ENCODE measurements around the gene CSF1. TPM values are rescaled to one million over a fixed set of nuclear protein-coding genes. Genes with fewer than 3 reads are reported as not detected.

The CSF1 gene
- polyA plus RNA-seq, 3 donors: 0.11 to 0.69 (median 0.38) TPM

DNA sequence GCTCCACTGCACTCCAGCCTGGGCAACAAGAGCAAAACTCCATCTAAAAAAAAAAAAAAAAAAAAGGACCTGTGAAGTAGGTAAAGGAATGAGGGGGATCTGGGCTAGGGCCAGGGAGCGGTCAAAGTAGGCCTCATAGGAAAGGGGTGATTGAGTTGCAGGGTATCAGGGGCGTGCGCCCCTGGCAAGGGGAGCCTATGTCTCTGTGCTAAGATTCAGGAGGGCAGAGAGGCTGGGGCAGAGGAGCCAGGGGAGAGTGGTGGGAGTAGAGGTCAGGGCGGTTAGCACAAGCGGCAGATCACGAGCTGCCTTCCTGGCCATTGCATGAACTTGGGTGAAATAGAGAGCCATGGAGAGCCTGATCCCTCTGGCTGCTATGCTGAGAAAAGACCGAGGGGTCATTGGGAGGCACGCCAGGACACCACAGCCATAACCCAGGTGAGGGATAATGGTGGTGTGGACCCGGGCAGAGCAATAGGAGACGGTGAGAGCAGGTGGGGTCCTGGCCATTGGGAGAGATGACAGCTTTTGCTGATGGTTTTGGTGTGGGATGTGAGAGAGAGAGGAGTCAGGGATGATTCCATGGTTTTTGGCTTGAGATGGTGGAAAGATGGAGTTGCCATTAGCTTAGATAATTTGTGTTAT, 30.6 kb upstream of the CSF1 start:
- intact Hi-C loops (cut with micrococcal nuclease): no loop called here
- Histone ChIP-seq H3K4me1 (ENCODE audit: control insufficient read depth in 1 of 2, insufficient read depth in 2 of 2, low read length in 2 of 2) (peaks cover 15 to 18% of the 10 kb centered on the region in 2 donors), H3K4me2 (replicated peaks; ENCODE audit: extremely low read depth, low read length, poor library complexity, severe bottlenecking) (no peak overlapping the region), H3K27me3 (ENCODE audit: control insufficient read depth in 2 of 2, insufficient read depth in 2 of 2, low read length in 2 of 2) (no peaks in the 10 kb centered on the region), H3K36me3 (replicated peaks in 1 of 2; ENCODE audit: control insufficient read depth in 1 of 2, insufficient read depth in 2 of 2, low read length in 2 of 2) (no peaks in the 10 kb centered on the region), H3K9ac (ENCODE audit: insufficient read depth, low read length, poor library complexity, severe bottlenecking) (no peak overlapping the region), H4K20me1 (ENCODE audit: insufficient read depth, low read length) (no peaks in the 10 kb centered on the region), H3K79me2 (ENCODE audit: insufficient read depth, low read length) (no peaks in the 10 kb centered on the region), H3K9me3 (replicated peaks in 1 of 2; ENCODE audit: control insufficient read depth in 1 of 2, insufficient read depth in 1 of 2, low read length in 2 of 2) (no peaks in the 10 kb centered on the region), H3K4me3 (replicated peaks in 1 of 3; ENCODE audit: low read depth in 2 of 3, low read length in 3 of 3) (no peak overlapping the region), H3K27ac (ENCODE audit: low read depth in 1 of 2, low read length in 2 of 2) (no peak overlapping the region), H2AFZ (ENCODE audit: insufficient read depth, low read depth, low read length, poor library complexity, severe bottlenecking) (no peak overlapping the region)
- Mint-ChIP-seq H3K27me3 (ENCODE audit: low read depth in 3 of 3) (peaks cover 1 to 11% (median 6%) of the 10 kb centered on the region in 3 donors), H3K4me3 (no peak overlapping the region), H3K36me3 (peaks cover 0 to under 1% of the 10 kb centered on the region in 2 donors), H3K9me3 (no peaks in the 10 kb centered on the region), H3K27ac (no peak overlapping the region), H3K4me1 (peaks cover 16% of the 10 kb centered on the region)
- no peak for DNase-seq
- WGBS (ENCODE audit: insufficient coverage): 99% methylated on average over 10 of the region's 10 CpGs
- TF ChIP-seq, protein P1, sequence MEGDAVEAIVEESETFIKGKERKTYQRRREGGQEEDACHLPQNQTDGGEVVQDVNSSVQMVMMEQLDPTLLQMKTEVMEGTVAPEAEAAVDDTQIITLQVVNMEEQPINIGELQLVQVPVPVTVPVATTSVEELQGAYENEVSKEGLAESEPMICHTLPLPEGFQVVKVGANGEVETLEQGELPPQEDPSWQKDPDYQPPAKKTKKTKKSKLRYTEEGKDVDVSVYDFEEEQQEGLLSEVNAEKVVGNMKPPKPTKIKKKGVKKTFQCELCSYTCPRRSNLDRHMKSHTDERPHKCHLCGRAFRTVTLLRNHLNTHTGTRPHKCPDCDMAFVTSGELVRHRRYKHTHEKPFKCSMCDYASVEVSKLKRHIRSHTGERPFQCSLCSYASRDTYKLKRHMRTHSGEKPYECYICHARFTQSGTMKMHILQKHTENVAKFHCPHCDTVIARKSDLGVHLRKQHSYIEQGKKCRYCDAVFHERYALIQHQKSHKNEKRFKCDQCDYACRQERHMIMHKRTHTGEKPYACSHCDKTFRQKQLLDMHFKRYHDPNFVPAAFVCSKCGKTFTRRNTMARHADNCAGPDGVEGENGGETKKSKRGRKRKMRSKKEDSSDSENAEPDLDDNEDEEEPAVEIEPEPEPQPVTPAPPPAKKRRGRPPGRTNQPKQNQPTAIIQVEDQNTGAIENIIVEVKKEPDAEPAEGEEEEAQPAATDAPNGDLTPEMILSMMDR (IDR thresholded peaks at IDR 0.05): no peak

DNA sequence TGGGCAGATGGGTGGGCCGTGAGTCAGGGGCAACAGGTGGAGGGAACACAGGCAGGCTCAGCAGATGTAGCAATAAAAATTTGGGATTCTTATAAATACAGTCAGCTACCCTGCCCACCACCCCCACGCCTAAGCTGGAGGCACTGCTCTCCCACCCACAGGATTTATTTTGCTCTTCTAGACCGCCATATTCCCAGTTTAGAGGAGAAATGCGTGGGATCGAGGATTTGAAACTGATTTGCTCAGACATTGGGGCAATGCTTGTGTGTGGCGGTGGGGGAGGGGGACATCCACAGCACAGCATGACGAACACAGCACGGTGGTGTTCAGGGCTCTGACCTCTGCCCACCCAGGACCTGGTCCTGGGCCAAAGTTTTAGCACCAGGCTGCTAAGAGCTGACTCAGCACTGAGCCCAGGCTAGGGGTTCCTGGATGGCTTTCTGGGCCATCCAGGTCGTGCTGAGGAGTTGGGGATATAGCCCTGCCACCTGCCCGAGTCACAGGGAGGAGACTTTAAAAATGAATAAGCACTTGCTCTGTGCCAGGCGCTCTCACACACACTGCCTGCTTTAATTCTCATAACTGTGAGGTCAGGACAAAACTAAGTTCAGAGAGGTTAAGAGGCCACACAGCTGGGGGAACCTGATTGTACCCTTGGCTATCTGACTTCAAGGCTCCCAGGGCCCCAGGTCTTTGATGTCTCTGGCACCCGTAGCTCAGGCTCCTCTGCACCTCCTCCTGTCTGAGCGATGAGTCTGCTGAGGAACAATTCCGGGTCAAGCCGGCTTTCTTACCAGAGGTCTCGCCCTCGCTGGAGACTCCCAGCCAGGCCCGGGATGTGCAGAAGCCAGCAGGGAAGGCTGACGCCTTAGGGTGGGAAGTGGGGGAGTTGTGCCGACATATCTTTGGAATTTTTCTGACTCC, 29.4 kb upstream of the CSF1 start:
- Histone ChIP-seq H3K36me3 (replicated peaks in 1 of 2; ENCODE audit: control insufficient read depth in 1 of 2, insufficient read depth in 2 of 2, low read length in 2 of 2) (no peaks in the 10 kb centered on the region), H3K4me2 (replicated peaks; ENCODE audit: extremely low read depth, low read length, poor library complexity, severe bottlenecking) (no peak overlapping the region), H3K4me1 (ENCODE audit: control insufficient read depth in 1 of 2, insufficient read depth in 2 of 2, low read length in 2 of 2) (peaks cover 27 to 30% of the 10 kb centered on the region in 2 donors), H3K79me2 (ENCODE audit: insufficient read depth, low read length) (no peaks in the 10 kb centered on the region), H2AFZ (ENCODE audit: insufficient read depth, low read depth, low read length, poor library complexity, severe bottlenecking) (no peak overlapping the region), H3K27me3 (ENCODE audit: control insufficient read depth in 2 of 2, insufficient read depth in 2 of 2, low read length in 2 of 2) (no peaks in the 10 kb centered on the region), H3K9ac (ENCODE audit: insufficient read depth, low read length, poor library complexity, severe bottlenecking) (no peak overlapping the region), H3K9me3 (replicated peaks in 1 of 2; ENCODE audit: control insufficient read depth in 1 of 2, insufficient read depth in 1 of 2, low read length in 2 of 2) (no peaks in the 10 kb centered on the region), H3K27ac (ENCODE audit: low read depth in 1 of 2, low read length in 2 of 2) (no peak overlapping the region), H3K4me3 (replicated peaks in 1 of 3; ENCODE audit: low read depth in 2 of 3, low read length in 3 of 3) (no peak overlapping the region), H4K20me1 (ENCODE audit: insufficient read depth, low read length) (no peaks in the 10 kb centered on the region)
- no peak overlapping the region for H3K27ac Mint-ChIP-seq
- intact Hi-C loops (cut with micrococcal nuclease): no loop called here
- peaks cover 0 to 6% of the 10 kb centered on the region in 2 donors for H3K36me3 Mint-ChIP-seq
- DNase-seq: peak in 1 of 3 donors; percentile 1
- no peaks in the 10 kb centered on the region for H3K9me3 Mint-ChIP-seq
- TF ChIP-seq, protein P1 (IDR thresholded peaks at IDR 0.05): no peak
- H3K4me1 Mint-ChIP-seq: peaks cover 27% of the 10 kb centered on the region
- 90% methylated on average over 15 of the region's 20 CpGs for WGBS (ENCODE audit: insufficient coverage)
- peaks cover 1 to 12% (median 5%) of the 10 kb centered on the region in 3 donors for H3K27me3 Mint-ChIP-seq (ENCODE audit: low read depth in 3 of 3)
- H3K4me3 Mint-ChIP-seq: no peak overlapping the region

All from CD14-positive monocyte (primary cell).